Liver (tissue), 9 donors: ENCODE data around the gene TNFAIP8. TPM values are rescaled to one million over a fixed set of nuclear protein-coding genes. Genes with fewer than 3 reads are reported as not detected.

Experiments
- DNase-seq: peaks from one replicate; pipeline ENCODE4 v3.0.0-alpha.2; 2017; ENCODE audit warnings: low spot score
- H3K27ac ChIP-seq, 2 donors: one replicate each; pipeline ENCODE4 v1.7.0; 2013; ENCODE audit warnings: inconsistent platforms in 2 of 2, low read length in 2 of 2, control low read depth in 1 of 2, low read depth in 1 of 2, mild to moderate bottlenecking in 1 of 2
- H3K27me3 ChIP-seq, 4 donors: one replicate each; pipeline versions ENCODE4 v1.6.1 to v1.7.0; 2013; ENCODE audit warnings: low read length in 3 of 4, inconsistent platforms in 1 of 4, mild to moderate bottlenecking in 1 of 4, moderate library complexity in 1 of 4; ENCODE audit not compliant: control insufficient read depth in 4 of 4, insufficient read depth in 4 of 4
- H3K36me3 ChIP-seq, 4 donors: one replicate each; pipeline versions ENCODE4 v1.6.1 to v1.7.0; 2013; ENCODE audit warnings: low read length in 3 of 4, mild to moderate bottlenecking in 3 of 4, low read depth in 1 of 4, moderate library complexity in 1 of 4; ENCODE audit not compliant: control insufficient read depth in 4 of 4, insufficient read depth in 3 of 4
- H3K4me1 ChIP-seq, 4 donors: one replicate each; pipeline versions ENCODE4 v1.6.1 to v1.7.0; 2013; ENCODE audit warnings: low read length in 3 of 4, mild to moderate bottlenecking in 3 of 4, moderate library complexity in 1 of 4; ENCODE audit not compliant: control insufficient read depth in 4 of 4, insufficient read depth in 4 of 4
- H3K4me3 ChIP-seq, 3 donors: one replicate each; pipeline versions ENCODE4 v1.6.1 to v1.7.0; 2013; ENCODE audit warnings: low read length in 3 of 3, control low read depth in 1 of 3, low read depth in 1 of 3, mild to moderate bottlenecking in 1 of 3
- H3K9ac ChIP-seq, 2 donors: one replicate each; pipeline ENCODE4 v1.7.0; 2013; ENCODE audit warnings: low read length in 2 of 2, mild to moderate bottlenecking in 2 of 2, moderate library complexity in 2 of 2, control low read depth in 1 of 2, low read depth in 1 of 2
- H3K9me3 ChIP-seq, 4 donors: one replicate each; pipeline versions ENCODE4 v1.6.1 to v1.7.0; 2013; ENCODE audit warnings: low read length in 3 of 4; ENCODE audit not compliant: control insufficient read depth in 4 of 4
- FOXA1 ChIP-seq: IDR thresholded peaks from 2 replicates; pipeline ENCODE4 v1.6.1; 2016; ENCODE audit warnings: antibody characterized with exemption
- FOXA2 ChIP-seq: IDR thresholded peaks from 2 replicates; pipeline ENCODE4 v1.6.1; 2016; ENCODE audit warnings: antibody characterized with exemption
- GABPA ChIP-seq, 2 donors: IDR thresholded peaks in 1 of 2; conservative IDR thresholded peaks in 1 of 2; 2 replicates each; pipeline ENCODE4 v1.6.1; 2016; ENCODE audit warnings: antibody characterized with exemption in 2 of 2, mild to moderate bottlenecking in 1 of 2, moderate library complexity in 1 of 2
- HNF4A ChIP-seq, 2 donors: conservative IDR thresholded peaks; 2 replicates each; pipeline ENCODE4 v1.6.1; 2016; ENCODE audit warnings: antibody characterized with exemption in 2 of 2, mild to moderate bottlenecking in 2 of 2
- HNF4G ChIP-seq: IDR thresholded peaks from 2 replicates; pipeline ENCODE4 v1.6.1; 2016; ENCODE audit warnings: antibody characterized with exemption
- JUND ChIP-seq, 2 donors: IDR thresholded peaks; 2 replicates each; pipeline ENCODE4 v1.6.1; 2016; ENCODE audit warnings: antibody characterized with exemption in 2 of 2
- NR2F2 ChIP-seq: IDR thresholded peaks from 2 replicates; pipeline ENCODE4 v1.6.1; 2016; ENCODE audit warnings: antibody characterized with exemption
- RAD21 ChIP-seq, 2 donors: IDR thresholded peaks; 2 replicates each; pipeline ENCODE4 v1.6.1; 2016; ENCODE audit warnings: antibody characterized with exemption in 2 of 2, mild to moderate bottlenecking in 2 of 2
- RXRA ChIP-seq, 2 donors: IDR thresholded peaks; 2 replicates each; pipeline ENCODE4 v1.6.1; 2017 to 2018; ENCODE audit warnings: antibody characterized with exemption in 2 of 2, mild to moderate bottlenecking in 1 of 2
- SP1 ChIP-seq: IDR thresholded peaks from 2 replicates; pipeline ENCODE4 v1.6.1; 2018; ENCODE audit warnings: antibody characterized with exemption, mild to moderate bottlenecking
- TAF1 ChIP-seq: conservative IDR thresholded peaks from 2 replicates; pipeline ENCODE4 v1.6.1; 2016; ENCODE audit warnings: antibody characterized with exemption, mild to moderate bottlenecking
- YY1 ChIP-seq: IDR thresholded peaks from 2 replicates; pipeline ENCODE4 v1.6.1; 2016; ENCODE audit warnings: antibody characterized with exemption, mild to moderate bottlenecking
- WGBS: extraction: QIAGEN DNeasy Blood & Tissue Kit; methylation state at CpG from one replicate; pipeline ENCODE4 v1.1.7; 2013; 5-methylcytosine and 5-hydroxymethylcytosine counted together
- polyA plus RNA-seq, 2 donors: library from polyadenylated mRNA; stranded (reverse) in 1 of 2; unstranded in 1 of 2; fragments of 200-250 nt in 1 of 2; fragments of >200 nt in 1 of 2; fragmentation: Nextera tagmentation in 1 of 2; extraction: Ambion mirVana in 1 of 2; gene quantifications; one replicate each; pipeline versions ENCODE4 v1.2.1 to v1.2.3, GENCODE V29; 2013 to 2015
- total RNA-seq, 2 donors: library from RNA; depleted of rRNA; stranded (reverse); fragments of >200 nt; gene quantifications; one replicate each; pipeline ENCODE4 v1.2.3, GENCODE V29; 2014
- TF ChIP-seq, protein P1 (sequence below): IDR thresholded peaks from 2 replicates; pipeline ENCODE4 v1.6.1; 2016; ENCODE audit warnings: antibody characterized with exemption
- TF ChIP-seq, protein P2 (sequence below): IDR thresholded peaks from 2 replicates; pipeline ENCODE4 v1.6.1; 2016; ENCODE audit warnings: antibody characterized with exemption
- TF ChIP-seq, protein P3 (sequence below): IDR thresholded peaks from 2 replicates; pipeline ENCODE4 v1.6.1; 2016; ENCODE audit warnings: antibody characterized with exemption, mild to moderate bottlenecking
- TF ChIP-seq, protein P4 (sequence below): IDR thresholded peaks from 2 replicates; pipeline ENCODE4 v1.6.1; 2016; ENCODE audit warnings: antibody characterized with exemption
- donor health status: healthy.
- donor health status: healthy.
- donor health status: healthy.
- donor health status: healthy.
- donor health status: healthy.

Gene TNFAIP8
- total and polyA plus RNA-seq, 4 donors = 2.6 to 28.6 (median 4.4) TPM

DNA sequence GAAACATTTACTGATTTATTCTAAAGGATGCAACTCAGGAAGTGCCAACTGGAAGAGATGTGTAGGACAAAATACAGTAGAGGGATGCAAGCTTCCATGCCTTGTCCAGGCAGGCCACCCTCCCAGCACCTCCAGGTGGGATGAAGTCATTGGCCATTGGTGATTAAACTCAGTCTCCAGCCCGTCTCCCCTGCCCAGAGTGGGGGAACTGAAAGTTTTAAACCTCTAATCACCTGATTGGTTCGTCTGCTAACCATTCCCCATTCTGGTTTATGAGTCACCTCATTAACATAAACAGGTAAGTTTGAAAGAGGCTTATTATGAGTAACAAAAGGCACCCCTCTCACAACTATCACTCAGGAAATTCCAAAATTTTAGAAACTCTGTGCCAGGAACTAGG is 8.1 kb downstream of the TNFAIP8 start:
- no peak overlapping the region for H3K4me3 ChIP-seq
- H3K9me3 ChIP-seq = no peaks in the 10 kb centered on the region
- WGBS = 87% methylated on average over 2 of the region's 2 CpGs
- no peak for DNase-seq
- H3K27me3 ChIP-seq = no peaks in the 10 kb centered on the region
- H3K9ac ChIP-seq = no peak overlapping the region
- H3K4me1 ChIP-seq = peaks cover 0 to 6% (median 0%) of the 10 kb centered on the region in 4 donors
- no peak overlapping the region for H3K27ac ChIP-seq
- H3K36me3 ChIP-seq = no peaks in the 10 kb centered on the region
- TF ChIP-seq, protein P1, sequence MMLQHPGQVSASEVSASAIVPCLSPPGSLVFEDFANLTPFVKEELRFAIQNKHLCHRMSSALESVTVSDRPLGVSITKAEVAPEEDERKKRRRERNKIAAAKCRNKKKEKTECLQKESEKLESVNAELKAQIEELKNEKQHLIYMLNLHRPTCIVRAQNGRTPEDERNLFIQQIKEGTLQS = no peak
- no peak for TF ChIP-seq SP1

DNA sequence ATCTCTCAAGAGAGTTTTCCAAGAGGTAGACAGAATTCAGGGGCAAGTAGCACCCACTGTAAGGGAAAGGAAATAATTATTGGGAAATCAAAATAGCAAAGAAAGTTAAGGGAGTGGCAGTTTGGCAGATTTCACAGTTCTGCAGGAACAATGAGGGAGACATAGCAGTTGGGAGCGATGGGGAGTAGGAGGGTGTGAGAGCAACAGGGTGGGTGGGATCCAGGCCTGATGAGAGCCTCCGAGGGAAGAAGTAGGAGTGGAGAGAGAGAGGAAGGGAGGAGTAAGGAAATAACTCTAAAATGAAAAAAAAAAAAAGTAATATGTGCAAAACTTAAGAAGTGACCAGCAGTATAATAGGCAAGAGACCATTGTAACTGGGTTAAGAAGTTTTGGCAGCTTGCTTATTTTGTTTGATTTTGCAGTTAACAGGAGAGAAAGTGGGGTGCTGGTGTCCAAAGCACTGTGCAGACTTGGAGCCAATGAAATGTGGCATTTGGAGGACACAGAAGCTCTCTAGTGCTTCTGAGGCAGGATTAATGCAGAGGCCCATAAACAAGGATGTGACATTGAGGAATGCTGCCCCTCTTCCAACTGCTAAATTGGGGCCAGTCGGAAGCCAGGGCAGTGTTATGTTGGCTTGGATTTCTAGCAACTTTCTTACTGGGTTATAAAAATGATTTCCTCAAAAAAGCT is 10.2 kb downstream of the TNFAIP8 start:
- Histone ChIP-seq H3K9ac (no peak overlapping the region), H3K4me3 (no peak overlapping the region), H3K4me1 (peaks cover 0 to 6% (median 0%) of the 10 kb centered on the region in 4 donors), H3K9me3 (no peaks in the 10 kb centered on the region), H3K27me3 (no peaks in the 10 kb centered on the region), H3K36me3 (no peaks in the 10 kb centered on the region), H3K27ac (no peak overlapping the region)
- 73% methylated on average over 3 of the region's 3 CpGs for WGBS
- TF ChIP-seq, protein P2, sequence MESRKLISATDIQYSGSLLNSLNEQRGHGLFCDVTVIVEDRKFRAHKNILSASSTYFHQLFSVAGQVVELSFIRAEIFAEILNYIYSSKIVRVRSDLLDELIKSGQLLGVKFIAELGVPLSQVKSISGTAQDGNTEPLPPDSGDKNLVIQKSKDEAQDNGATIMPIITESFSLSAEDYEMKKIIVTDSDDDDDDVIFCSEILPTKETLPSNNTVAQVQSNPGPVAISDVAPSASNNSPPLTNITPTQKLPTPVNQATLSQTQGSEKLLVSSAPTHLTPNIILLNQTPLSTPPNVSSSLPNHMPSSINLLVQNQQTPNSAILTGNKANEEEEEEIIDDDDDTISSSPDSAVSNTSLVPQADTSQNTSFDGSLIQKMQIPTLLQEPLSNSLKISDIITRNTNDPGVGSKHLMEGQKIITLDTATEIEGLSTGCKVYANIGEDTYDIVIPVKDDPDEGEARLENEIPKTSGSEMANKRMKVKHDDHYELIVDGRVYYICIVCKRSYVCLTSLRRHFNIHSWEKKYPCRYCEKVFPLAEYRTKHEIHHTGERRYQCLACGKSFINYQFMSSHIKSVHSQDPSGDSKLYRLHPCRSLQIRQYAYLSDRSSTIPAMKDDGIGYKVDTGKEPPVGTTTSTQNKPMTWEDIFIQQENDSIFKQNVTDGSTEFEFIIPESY = no peak
- TF ChIP-seq YY1 = no peak
- TF ChIP-seq, protein P3, sequence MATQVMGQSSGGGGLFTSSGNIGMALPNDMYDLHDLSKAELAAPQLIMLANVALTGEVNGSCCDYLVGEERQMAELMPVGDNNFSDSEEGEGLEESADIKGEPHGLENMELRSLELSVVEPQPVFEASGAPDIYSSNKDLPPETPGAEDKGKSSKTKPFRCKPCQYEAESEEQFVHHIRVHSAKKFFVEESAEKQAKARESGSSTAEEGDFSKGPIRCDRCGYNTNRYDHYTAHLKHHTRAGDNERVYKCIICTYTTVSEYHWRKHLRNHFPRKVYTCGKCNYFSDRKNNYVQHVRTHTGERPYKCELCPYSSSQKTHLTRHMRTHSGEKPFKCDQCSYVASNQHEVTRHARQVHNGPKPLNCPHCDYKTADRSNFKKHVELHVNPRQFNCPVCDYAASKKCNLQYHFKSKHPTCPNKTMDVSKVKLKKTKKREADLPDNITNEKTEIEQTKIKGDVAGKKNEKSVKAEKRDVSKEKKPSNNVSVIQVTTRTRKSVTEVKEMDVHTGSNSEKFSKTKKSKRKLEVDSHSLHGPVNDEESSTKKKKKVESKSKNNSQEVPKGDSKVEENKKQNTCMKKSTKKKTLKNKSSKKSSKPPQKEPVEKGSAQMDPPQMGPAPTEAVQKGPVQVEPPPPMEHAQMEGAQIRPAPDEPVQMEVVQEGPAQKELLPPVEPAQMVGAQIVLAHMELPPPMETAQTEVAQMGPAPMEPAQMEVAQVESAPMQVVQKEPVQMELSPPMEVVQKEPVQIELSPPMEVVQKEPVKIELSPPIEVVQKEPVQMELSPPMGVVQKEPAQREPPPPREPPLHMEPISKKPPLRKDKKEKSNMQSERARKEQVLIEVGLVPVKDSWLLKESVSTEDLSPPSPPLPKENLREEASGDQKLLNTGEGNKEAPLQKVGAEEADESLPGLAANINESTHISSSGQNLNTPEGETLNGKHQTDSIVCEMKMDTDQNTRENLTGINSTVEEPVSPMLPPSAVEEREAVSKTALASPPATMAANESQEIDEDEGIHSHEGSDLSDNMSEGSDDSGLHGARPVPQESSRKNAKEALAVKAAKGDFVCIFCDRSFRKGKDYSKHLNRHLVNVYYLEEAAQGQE = no peak
- TF ChIP-seq TAF1 = no peak
- TF ChIP-seq NR2F2 = no peak
- TF ChIP-seq HNF4A (conservative IDR thresholded peaks at IDR 0.05) = no peak
- no peak for DNase-seq

DNA sequence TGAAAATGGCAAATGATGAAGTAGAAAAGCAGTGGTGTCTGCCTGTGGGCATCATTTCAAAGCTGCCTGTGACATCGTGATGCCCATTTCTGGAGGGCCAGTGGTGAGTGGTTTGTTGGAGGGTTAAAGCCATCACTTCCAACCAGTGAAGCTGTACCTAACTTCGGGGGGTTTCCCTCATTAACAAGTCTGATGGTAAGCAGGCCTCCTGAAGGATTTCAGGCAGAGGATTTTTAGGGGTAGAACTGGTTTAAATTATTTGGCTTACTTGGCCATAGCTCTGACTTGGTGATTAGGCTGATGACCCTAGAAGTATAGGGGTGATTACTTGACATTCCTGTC is 10.7 kb downstream of the TNFAIP8 start:
- WGBS = 78% methylated on average over 2 of the region's 2 CpGs
- H3K27ac ChIP-seq = no peak overlapping the region
- no peak for DNase-seq
- no peak for TF ChIP-seq SP1
- no peak for TF ChIP-seq YY1
- no peak for TF ChIP-seq GABPA (IDR thresholded peaks at IDR 0.05 in 1 of 2, conservative IDR thresholded peaks at IDR 0.05 in 1 of 2)
- TF ChIP-seq, protein P4, sequence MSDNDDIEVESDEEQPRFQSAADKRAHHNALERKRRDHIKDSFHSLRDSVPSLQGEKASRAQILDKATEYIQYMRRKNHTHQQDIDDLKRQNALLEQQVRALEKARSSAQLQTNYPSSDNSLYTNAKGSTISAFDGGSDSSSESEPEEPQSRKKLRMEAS = no peak
- TF ChIP-seq RAD21 (IDR thresholded peaks at IDR 0.05) = no peak
- no peak for TF ChIP-seq NR2F2
- no peak for TF ChIP-seq FOXA1
- TF ChIP-seq TAF1 = no peak
- no peak for TF ChIP-seq HNF4G
- TF ChIP-seq, protein P2 = no peak
- no peak for TF ChIP-seq FOXA2
- TF ChIP-seq, protein P1 = no peak
- no peak for TF ChIP-seq JUND (IDR thresholded peaks at IDR 0.05)
- no peak for TF ChIP-seq RXRA (IDR thresholded peaks at IDR 0.05)

More for the DNA sequence above, 10.7 kb downstream of the TNFAIP8 start:
- no peaks in the 10 kb centered on the region for H3K9me3 ChIP-seq
- H3K27me3 ChIP-seq = no peaks in the 10 kb centered on the region
- H3K9ac ChIP-seq = no peak overlapping the region
- H3K4me3 ChIP-seq = no peak overlapping the region
- H3K4me1 ChIP-seq = peaks cover 0 to 6% (median 0%) of the 10 kb centered on the region in 4 donors
- no peaks in the 10 kb centered on the region for H3K36me3 ChIP-seq
